HG03439 (cell line): ENCODE results near the gene GBA2.
A peak's percentile ranks its signal among the peaks of the same experiment; 100 is the strongest.

Experiments
- ATAC-seq: cut with Tn5 transposase; IDR thresholded peaks from one replicate; pipeline ENCODE4 v1.9.1; 2021; ENCODE audit warnings: mild to moderate bottlenecking, moderate library complexity; ENCODE audit not compliant: unreplicated experiment

Gene GBA2

GRCh38 chr9:35717132-35717870 is 31.7 kb downstream of the GBA2 start:
- ATAC-seq, result no peak

GRCh38 chr9:35716230-35716629 is 32.8 kb downstream of the GBA2 start:
- no peak for ATAC-seq

GRCh38 chr9:35714579-35715252 is 34.3 kb downstream of the GBA2 start:
- ATAC-seq, result no peak

- no peak for ATAC-seq
These were observed 34.9 kb downstream of the GBA2 start for GRCh38 chr9:35714123-35714522.

- no peak for ATAC-seq
These were observed 35.5 kb downstream of the GBA2 start for GRCh38 chr9:35713578-35713977.

- ATAC-seq, result no peak
These were observed 36.1 kb downstream of the GBA2 start for GRCh38 chr9:35712762-35713400.

GRCh38 chr9:35711501-35712428 is 37.3 kb downstream of the GBA2 start:
- ATAC-seq, result no peak

GRCh38 chr9:35710818-35711500 is 38.1 kb downstream of the GBA2 start:
- no peak for ATAC-seq

GRCh38 chr9:35708146-35708545 is 40.9 kb downstream of the GBA2 start:
- ATAC-seq, result no peak

GRCh38 chr9:35706951-35707350 is 42.1 kb downstream of the GBA2 start:
- no peak for ATAC-seq

GRCh38 chr9:35705836-35706430 is 43.1 kb downstream of the GBA2 start:
- no peak for ATAC-seq

- no peak for ATAC-seq
These were observed 43.7 kb downstream of the GBA2 start for GRCh38 chr9:35705372-35705771.

GRCh38 chr9:35703906-35704672 is 44.9 kb downstream of the GBA2 start:
- ATAC-seq, result no peak

GRCh38 chr9:35702696-35703095 is 46.3 kb downstream of the GBA2 start:
- no peak for ATAC-seq

- ATAC-seq, result no peak
These were observed 48.1 kb downstream of the GBA2 start for GRCh38 chr9:35700942-35701341.

- no peak for ATAC-seq
These were observed 49.0 kb downstream of the GBA2 start for GRCh38 chr9:35700031-35700430.

GRCh38 chr9:35698231-35698630 is 50.8 kb downstream of the GBA2 start:
- ATAC-seq, result no peak

- ATAC-seq, result no peak
These were observed 51.5 kb downstream of the GBA2 start for GRCh38 chr9:35697486-35697885.

GRCh38 chr9:35696520-35697215 is 52.4 kb downstream of the GBA2 start:
- ATAC-seq, result peak; percentile 59
